HG03520 (cell line): ENCODE results near the gene R3HDM2.
A peak's percentile ranks its signal among the peaks of the same experiment; 100 is the strongest.
"Not testable (repeated sequence)": the region's sequence is repeated elsewhere in the genome, so short reads cannot be mapped to it uniquely, and the experiment has no call there.

Experiments
- ATAC-seq: cut with Tn5 transposase; IDR thresholded peaks from one replicate; pipeline ENCODE4 v1.9.1; 2021; ENCODE audit warnings: mild to moderate bottlenecking, moderate library complexity; ENCODE audit not compliant: unreplicated experiment

R3HDM2 gene

DNA sequence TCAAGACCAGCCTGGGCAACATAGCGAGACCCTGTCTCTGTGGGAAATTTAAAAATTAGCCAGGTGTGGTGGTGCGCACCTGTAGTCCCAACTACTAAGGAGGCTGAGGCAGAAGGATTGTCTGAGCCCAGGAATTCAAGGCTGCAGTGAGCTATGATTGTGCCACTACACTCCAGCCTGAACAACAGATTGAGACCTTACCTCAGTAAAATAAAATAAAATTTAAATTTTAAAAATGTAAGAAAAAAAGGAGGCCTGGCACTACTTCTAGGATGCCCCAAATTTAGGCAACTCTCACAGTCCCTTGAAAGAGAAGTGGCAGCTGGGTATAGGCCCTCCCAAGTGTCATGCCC, 23.3 kb upstream of the R3HDM2 start:
- ATAC-seq: no peak

DNA sequence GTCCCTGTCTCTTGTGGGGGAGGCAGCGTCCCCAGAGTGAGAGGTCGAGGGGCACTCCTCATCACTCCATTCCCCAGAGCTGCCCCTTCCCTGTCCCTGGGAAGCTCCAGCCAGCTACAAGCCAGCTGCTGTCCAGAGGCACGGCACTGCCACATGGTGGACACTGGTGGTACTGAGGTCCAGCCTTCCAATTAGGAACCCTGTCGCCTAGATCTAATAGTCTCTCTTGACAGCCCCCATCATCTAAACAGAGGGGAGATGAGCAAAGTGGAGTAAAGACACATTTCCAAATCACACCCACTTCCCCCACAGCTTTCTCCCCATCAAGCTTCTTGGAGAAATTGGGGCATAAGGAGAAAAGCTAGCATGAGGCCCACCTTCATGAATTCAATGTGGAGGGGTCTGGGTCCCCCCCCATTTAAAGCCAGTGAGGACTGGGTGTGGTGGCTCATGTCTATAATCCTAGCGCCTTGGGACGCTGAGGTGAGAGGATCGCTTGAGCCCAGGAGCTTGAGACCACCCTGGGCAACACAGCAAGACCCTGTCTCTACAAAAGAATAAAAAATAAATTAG, 22.2 kb upstream of the R3HDM2 start:
- no peak for ATAC-seq

DNA sequence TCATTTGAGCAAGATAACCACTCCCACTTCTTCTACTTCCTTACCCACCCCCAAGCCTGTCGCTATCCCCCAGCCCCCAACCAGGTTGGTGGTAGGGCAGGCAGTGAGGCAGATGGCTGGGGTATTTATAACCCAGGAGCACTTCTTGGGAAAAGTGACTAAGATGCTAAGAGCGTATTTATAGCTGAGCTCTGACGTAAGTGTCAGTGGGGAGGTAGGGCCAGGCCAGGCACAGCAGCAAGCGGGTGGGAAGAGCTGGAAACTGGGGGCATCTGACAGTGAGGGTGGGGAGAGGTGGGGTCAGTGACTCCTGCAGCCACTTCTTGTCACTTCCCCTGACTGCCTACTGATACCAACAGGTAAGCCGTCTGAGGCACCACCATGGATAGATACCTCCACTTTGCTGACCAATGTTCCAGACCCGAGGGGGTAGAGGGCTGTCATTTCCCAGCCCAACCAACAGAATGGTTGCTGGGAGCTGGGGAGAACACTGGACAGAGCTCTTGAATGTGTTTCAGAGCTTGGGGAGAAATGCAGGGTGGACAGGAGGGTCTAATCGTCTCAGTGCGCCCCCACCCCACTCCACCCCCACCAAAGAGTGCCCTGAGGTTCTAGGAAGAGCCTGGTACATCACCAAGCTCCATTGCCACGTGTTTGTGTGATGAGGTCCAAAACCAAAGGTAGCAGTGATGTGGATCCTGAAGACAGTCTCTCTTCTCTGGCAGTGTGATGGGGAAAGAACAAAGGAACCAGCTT, 21.5 kb upstream of the R3HDM2 start:
- ATAC-seq: no peak

DNA sequence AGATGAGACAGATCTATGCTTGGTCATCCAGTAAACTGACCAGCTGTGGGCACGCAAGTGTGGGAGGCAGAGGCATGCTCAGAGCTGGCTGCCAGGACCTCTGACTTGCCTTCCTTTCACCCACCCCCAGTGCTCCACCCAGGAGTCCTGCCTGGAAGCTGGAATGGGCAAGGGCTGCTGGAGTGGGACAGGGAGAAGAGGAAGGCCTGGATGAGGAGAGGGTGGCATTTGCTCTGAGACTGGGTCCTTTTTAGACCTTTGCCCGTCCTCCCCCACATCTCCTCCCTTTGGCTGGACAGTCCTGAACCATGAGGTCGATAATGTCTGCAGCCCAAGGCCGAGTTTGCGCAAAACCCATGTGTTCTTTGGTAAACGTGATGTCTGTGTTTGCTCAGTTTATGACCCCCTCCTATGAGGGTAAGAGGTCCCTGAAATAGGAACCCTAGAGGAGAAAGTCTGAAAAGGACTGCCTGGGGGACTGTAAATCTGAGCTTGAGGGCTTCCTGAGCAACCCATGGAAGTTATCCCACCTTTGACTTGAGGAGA, 20.5 kb upstream of the R3HDM2 start:
- no peak for ATAC-seq

DNA sequence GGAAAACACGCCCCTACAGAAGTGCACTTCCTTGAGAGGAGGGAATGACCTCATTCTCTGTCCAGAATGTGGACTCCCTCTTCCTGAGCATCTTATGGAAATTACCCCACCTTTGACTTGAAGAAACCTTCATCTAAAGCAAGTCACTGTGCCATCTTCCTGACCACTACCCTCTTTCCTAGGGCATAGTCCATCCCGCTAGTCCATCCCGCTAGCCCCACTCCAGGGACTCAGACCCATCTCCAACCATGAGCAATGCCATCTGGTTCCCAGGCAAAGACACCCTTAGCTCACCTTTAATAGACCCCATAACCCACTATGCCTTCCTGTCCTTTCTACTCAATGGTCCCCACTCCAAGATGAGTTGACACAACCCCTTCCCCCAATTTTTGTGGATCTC, 19.2 kb upstream of the R3HDM2 start:
- no peak for ATAC-seq

DNA sequence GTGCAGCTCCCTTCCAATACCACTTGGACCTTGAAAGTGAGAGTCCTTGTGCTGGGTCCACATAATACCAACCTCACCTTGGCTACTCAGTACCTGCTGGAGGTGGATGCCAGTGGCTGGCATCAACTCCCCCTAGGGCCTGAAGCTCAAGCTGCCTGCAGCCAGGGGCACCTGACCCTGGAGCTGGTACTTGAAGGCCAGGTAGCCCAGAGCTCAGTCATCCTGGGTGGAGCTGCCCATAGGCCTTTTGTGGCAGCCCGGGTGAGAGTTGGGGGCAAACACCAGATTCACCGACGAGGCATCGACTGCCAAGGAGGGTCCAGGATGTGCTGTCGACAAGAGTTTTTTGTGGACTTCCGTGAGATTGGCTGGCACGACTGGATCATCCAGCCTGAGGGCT, 18.5 kb upstream of the R3HDM2 start:
- no peak for ATAC-seq

DNA sequence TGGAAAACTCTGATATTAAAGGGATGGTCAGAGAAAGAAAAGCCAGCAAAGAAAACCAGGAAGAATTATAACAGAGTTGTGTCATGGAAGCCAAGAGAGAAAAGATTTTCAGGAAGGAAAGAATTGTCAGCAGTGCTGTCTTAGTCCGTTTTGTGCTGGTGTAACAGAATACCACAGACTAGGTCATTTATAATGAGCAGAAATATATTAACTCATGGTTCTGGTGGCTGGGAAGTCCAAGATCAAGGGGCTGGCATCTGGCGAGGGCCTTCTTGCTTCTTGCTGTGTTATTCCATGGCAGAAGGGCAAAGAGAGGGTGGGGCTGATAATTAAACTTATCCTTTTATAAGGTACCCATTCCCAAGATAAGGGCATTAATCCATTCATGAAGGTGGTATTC, 17.8 kb upstream of the R3HDM2 start:
- ATAC-seq: no peak

DNA sequence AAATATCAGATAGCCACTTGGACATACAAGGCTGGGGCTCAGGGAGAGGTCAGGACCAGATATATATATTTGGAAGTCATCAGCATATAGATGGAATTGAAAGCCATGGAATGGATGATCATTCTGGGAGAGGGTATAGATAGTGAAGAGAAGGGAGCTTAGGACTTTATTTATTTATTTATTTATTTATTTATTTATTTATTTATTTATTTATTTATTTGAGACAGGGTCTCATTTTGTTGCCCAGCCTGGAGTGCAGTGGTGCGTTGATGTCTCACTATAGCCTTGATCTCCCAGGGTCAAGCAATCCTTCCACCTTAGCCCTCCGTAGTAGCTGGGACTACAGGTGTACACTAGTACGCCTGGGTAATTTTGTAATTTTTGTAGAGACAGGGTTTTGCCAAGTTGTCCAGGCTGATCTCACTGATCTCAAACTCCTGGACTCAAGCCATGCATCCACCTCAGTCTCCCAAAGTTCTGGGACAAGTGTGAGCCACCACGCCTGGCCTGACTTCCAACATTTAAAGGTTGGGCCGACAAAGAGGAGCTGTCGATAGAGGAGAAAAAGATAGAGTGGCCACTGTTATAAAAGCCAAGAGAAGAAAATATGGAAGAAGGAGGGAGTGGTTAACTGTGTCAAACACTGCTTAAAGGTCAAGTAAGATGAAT, 15.6 kb upstream of the R3HDM2 start:
- no peak for ATAC-seq

DNA sequence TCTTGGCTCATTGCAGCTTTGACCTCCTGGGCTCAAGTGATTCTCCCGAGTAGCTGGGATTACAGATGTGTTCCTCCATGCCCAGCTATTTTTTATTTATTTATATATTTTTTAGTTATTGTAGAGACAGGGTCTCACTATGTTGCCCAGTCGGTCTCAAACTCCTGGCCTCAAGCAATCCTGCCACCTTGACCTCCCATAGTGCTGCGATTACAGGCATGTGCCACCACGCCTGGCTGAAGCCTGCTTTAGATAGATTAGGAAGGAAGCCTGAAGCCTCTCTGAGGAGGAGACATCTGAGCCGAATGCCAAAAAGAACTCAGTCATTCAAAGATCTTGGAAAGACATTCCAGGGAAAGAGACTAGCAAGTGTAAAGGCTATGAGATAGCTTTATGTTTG, 13.9 kb upstream of the R3HDM2 start:
- no peak for ATAC-seq

DNA sequence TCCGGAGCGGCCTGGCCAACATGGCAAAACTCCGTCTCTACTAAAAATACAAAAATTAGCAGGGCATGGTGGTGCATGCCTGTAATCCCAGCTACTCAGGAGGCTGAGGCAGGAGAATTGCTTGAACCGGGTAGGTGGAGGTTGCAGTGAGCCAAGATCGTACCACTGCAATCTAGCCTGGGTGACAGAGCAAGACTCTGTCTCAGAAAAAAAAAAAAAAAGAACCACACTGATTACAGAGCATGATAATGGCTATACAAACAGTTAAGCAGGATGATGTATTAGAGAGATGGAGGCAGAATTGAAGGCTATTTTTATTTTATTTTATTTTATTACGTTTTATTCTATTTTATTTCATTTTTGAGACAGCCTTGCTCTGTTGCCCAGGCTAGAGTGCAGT, 13.5 kb upstream of the R3HDM2 start:
- not testable (repeated sequence) for ATAC-seq

DNA sequence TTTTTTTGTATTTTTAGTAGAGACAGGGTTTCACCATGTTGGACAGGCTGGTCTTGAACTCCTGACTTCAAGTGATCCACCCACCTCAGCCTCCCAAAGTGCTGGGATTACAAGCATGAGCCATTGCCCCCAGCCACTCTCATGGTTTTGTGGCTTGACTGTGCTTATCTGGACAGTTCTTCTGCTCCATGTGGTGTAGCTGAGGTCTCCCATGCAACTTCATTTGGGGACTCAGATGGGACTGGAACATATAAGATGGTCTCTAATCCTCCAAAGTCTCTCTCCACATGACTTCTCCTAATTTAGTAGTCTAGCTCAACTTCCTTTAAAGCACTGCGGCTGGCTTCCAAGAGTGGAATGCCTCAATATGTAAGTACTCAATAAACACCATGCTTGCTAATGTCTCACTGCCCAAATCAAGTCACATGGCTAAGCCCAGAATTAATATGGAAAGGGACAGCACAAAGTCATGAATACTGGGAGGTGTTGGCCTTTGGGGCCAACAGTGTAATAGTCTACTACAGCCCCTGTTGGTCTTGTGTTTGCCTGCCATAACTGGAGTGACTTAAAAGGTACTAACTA, 11.1 kb upstream of the R3HDM2 start:
- ATAC-seq: no peak

DNA sequence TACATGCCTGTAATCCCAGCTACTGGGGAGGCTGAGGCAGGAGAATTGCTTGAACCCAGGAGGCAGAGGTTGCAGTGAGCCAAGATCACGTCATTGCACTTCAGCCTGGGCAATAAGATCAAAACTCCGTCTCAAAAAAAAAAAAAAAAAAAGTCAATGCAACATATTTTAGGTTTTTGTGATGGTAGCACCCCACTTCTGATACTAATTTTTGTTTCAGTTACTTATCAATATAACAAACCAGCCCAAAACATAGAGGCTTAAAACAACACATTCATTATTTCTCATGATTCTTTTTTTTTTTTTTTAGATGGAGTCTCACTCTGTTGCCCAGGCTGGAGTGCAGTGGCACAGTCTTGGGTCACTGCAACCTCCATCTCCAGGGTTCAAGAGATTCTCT, 10.6 kb upstream of the R3HDM2 start:
- not testable (repeated sequence) for ATAC-seq

DNA sequence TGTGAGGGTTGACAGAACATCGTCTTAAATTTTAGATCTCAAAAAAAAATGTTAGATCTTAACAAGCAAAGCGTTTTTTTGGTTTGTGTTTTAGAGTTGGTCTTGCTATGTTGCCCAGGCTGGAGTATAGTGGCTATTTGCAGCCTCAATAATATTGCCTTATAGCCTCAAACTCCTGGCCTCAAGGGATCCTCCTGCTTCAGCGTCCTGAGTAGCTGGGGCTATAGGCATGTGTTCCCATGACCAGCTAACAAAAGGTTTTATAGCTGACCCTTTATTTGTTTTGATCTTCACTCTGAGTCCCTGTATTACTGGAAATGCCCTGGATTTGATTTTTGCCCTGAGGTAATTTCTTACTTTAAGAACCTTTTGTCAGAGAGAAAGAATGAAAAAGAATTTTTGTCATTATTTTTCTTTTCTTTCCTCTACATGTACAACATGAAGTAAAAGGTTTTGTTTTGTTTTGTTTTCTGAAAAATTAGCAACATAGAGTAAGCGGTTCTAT, 9.0 kb upstream of the R3HDM2 start:
- no peak for ATAC-seq

DNA sequence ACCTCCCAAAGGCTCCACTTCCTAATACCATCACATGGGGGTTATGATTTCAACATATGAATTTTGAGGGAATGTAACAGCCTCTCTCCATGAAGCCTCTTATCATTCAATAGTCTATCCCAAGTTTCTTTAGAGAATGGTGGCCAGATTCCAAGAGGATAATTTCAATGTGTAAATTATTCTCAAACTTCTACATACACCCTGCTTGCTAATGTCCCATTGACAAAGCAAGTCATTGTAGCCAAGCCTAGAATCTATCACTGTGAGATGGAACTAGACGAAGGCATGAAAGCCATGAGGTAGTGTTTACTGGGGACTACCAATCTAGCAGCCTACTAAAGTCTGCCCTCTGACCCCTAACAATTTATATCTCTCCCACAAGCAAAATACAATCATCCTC, 7.6 kb upstream of the R3HDM2 start:
- ATAC-seq: no peak

DNA sequence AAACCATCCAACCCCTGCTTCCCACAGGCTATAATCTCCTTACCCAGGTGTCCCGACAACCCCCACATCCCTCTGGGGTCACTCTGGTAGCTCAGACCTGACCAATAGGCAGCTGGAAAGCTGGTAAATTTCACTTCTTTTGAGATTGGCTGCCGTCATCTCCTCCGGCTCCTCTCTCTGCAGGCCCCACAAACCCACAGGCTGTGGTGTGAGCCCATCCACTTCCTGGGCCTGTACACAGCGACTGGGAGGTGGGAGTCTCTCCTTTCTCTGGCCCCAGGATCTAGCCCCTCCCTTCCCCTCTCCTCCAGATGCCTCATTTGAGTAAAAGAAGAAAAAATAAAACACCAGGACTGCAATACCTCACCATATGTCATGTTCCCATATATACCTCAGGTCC, 4.5 kb upstream of the R3HDM2 start:
- ATAC-seq: no peak

DNA sequence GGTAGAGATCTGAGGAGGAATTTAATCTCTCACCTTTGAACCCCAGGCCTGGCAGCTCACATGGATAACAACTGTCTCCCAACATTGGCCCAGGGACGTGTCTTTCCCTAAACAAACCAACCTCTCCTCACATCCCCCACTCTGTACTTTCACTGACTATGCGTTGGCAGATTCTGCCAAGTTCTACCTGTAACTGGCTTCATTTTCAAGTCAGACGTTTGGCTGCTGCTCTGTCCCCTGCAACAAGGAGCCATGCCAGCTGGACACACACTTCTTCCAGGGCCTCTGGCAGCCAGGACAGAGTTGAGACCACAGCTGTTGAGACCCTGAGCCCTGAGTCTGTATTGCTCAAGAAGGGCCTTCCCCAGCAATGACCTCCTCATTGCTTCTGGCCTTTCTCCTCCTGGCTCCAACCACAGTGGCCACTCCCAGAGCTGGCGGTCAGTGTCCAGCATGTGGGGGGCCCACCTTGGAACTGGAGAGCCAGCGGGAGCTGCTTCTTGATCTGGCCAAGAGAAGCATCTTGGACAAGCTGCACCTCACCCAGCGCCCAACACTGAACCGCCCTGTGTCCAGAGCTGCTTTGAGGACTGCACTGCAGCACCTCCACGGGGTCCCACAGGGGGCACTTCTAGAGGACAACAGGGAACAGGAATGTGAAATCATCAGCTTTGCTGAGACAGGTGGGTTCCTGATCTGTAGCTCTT, 3.8 kb upstream of the R3HDM2 start, which contains the start of gene INHBC:
Gene INHBC (plus strand): TSS at position 268 of the 707 bp plus-strand sequence. CDS start 103 bp downstream, at position 371.
- ATAC-seq: no peak

DNA sequence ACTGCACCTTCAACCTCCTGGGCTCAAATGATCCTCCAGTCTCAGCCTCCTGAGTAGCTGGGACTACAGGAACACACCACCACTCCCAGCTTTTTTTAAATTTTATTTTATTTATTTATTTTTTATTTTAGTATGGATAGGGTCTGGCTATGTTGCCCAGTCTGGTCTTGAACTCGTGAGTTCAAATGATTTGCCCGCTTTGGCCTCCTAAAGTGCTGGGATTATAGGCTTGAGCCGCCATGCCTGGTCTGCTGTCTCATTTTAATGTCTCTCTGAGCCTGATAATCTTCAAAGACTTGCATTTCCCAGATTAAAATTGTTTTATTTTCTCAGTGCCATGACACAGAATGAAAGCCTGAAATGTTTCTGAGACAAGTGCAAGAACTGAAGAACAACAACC, 2.5 kb upstream of the R3HDM2 start:
- ATAC-seq: no peak

DNA sequence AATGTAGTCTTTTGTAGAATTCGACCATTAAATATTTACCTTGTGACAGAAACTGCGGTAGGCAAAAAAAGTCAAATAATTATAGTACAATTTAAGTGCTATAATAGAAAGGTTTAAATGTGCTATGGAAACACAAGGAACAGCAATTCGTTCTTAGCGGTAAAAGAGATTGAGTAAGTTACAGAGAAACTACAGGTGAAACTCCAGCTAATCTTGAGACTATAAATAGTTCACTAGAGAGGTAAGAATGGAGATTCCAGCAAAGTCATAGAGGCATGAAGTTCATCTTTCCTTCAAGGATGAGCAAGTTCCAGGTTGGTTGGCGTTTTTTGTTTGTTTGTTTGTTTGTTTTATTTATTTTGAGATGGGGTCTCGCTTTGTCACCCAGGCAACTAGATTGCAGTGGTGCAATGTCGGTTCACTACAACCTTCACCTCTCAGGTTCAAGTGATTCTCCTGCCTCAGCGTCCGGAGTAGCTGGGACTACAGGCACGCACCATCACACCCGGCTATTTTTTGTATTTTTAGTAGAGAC, 878 bp upstream of the R3HDM2 start:
- ATAC-seq: no peak

DNA sequence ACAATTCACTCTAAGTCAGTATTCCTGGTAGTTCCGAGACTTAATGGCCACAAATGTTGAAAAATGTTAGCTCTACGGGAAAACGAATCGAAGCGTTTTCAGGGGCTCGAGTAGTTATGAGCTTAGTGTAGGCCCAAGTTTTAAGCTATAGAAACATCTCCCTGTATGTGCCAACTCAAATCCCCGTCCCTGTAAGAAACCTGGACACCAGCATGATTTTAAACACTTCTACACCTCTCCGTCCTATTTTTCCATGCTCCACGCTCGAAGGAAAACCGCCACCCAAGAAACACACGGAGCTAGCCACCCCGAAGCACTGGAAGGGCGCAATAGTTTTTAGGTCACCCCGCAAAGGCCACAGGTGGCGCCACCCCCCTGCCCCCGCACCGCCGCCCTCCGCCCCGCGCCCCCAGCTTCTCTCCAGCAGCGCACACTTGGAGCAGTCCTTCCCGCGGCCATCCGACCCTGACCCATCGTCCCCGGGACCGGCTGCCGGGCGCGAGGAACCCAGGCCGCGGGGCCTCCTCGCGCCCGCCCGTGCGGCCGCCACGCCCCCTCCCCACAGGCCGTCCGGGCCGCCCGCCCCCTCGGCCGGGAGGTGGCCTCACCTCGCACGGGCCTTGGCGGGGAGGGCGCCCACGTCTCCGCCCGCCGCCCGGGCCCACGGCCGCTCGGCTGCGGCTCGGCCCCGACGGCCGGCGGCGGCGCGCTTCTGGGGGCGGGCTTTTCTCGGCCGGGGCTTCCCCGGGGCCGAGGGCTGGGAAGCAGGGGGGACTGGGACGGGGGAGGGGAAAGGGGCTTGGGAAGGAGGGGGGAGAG, 522 bp downstream of the R3HDM2 start:
- ATAC-seq: peak; percentile 40
